Keratinocyte (primary cell): Measurements from ENCODE around the gene OR2B3. TPM values are rescaled to one million over a fixed set of nuclear protein-coding genes. Genes with fewer than 3 reads are reported as not detected.

ENCODE experiments used
- DNase-seq: peaks from one replicate; pipeline ENCODE4 v3.0.0-alpha.2; 2011; ENCODE audit warnings: low read depth, missing footprints, low spot score
- FAIRE-seq: peaks from 2 replicates; lab custom pipeline; 2011; peaks lifted over from hg19 to GRCh38; lab: Jason Lieb, UNC
- H2AFZ ChIP-seq: 2 replicates; pipeline ENCODE4 v1.6.0; 2012; ENCODE audit warnings: low read length, control low read depth, inconsistent platforms; ENCODE audit not compliant: control insufficient read depth
- H3K27ac ChIP-seq: 2 replicates; pipeline ENCODE4 v1.5.1; 2011; ENCODE audit warnings: low read length; ENCODE audit not compliant: control insufficient read depth, insufficient read depth
- H3K27me3 ChIP-seq: 3 replicates; pipeline ENCODE4 v1.6.0; 2011; ENCODE audit warnings: low read length; ENCODE audit not compliant: control insufficient read depth, insufficient read depth; ENCODE audit errors: extremely low read depth
- H3K36me3 ChIP-seq, 2 experiments: 2 replicates in 1 of 2; 3 replicates in 1 of 2; pipeline ENCODE4 v1.5.1; 2011; ENCODE audit warnings: low read length in 2 of 2, mild to moderate bottlenecking in 1 of 2; ENCODE audit not compliant: control insufficient read depth in 2 of 2, insufficient read depth in 2 of 2; ENCODE audit errors: extremely low read depth in 1 of 2
- H3K4me1 ChIP-seq: 3 replicates; pipeline ENCODE4 v1.5.1; 2011; ENCODE audit warnings: low read length; ENCODE audit not compliant: control insufficient read depth, insufficient read depth; ENCODE audit errors: extremely low read depth
- H3K4me2 ChIP-seq: 3 replicates; pipeline ENCODE4 v1.6.0; 2011; ENCODE audit warnings: low read depth, low read length; ENCODE audit not compliant: control insufficient read depth, insufficient read depth; ENCODE audit errors: extremely low read depth
- H3K4me3 ChIP-seq, 3 experiments: fragments of 200-600 bp in 1 of 3; sonication (generic) in 1 of 3; 2 replicates in 2 of 3; 3 replicates in 1 of 3; pipeline ENCODE4 v1.5.1; 2011 to 2016; ENCODE audit warnings: low read length in 3 of 3, mild to moderate bottlenecking in 3 of 3, control low read depth in 2 of 3, inconsistent platforms in 1 of 3, low read depth in 1 of 3, mixed read lengths in 1 of 3, mixed run types in 1 of 3, moderate library complexity in 1 of 3; ENCODE audit not compliant: control insufficient read depth in 2 of 3, insufficient read depth in 2 of 3; ENCODE audit errors: extremely low read depth in 1 of 3
- H3K79me2 ChIP-seq: 2 replicates; pipeline ENCODE4 v1.6.0; 2012; ENCODE audit warnings: low read length; ENCODE audit not compliant: control insufficient read depth, insufficient read depth
- H3K9ac ChIP-seq: 3 replicates; pipeline ENCODE4 v1.6.0; 2011; ENCODE audit warnings: low read length; ENCODE audit not compliant: control insufficient read depth, insufficient read depth; ENCODE audit errors: extremely low read depth
- H3K9me1 ChIP-seq: 3 replicates; pipeline ENCODE4 v1.6.0; 2011; ENCODE audit warnings: low read length; ENCODE audit not compliant: control insufficient read depth, insufficient read depth; ENCODE audit errors: extremely low read depth
- H3K9me3 ChIP-seq: 2 replicates; pipeline ENCODE4 v1.5.1; 2012; ENCODE audit warnings: low read depth, low read length; ENCODE audit not compliant: control insufficient read depth
- H4K20me1 ChIP-seq: 3 replicates; pipeline ENCODE4 v1.6.0; 2011; ENCODE audit warnings: low read length; ENCODE audit not compliant: control insufficient read depth, insufficient read depth; ENCODE audit errors: extremely low read depth
- CTCF ChIP-seq, 3 experiments: IDR thresholded peaks in 1 of 3; conservative IDR thresholded peaks in 1 of 3; optimal IDR thresholded peaks in 1 of 3; 2 replicates in 2 of 3; 3 replicates in 1 of 3; pipeline versions ENCODE3 to v1.5.1; 2011; ENCODE audit warnings: low read length in 3 of 3, mild to moderate bottlenecking in 3 of 3, moderate library complexity in 2 of 3, control low read depth in 1 of 3, inconsistent platforms in 1 of 3; ENCODE audit not compliant: insufficient read depth in 2 of 3; ENCODE audit errors: extremely low read depth in 1 of 3
- EZH2 ChIP-seq: IDR thresholded peaks from one replicate; pipeline ENCODE4 v1.6.1; 2012; ENCODE audit warnings: inconsistent platforms, mild to moderate bottlenecking, low read length, moderate library complexity
- dilution Hi-C: fragments of 300-500 bp; cut with MboI; formaldehyde crosslinking; loops from one replicate; pipeline ENCODE4 v1.7.0; 2020; ENCODE audit warnings: low sequenced_read_pairs; ENCODE audit not compliant: extremely low pct_ligation_motif_present
- polyA plus RNA-seq, 5 experiments: library from polyadenylated mRNA; depleted of rRNA in 3 of 5; stranded (reverse) in 3 of 5; stranded (forward) in 1 of 5; unstranded in 1 of 5; fragments of >200 nt; gene quantifications; 1 replicate in 1 of 5; 2 replicates in 3 of 5; 3 replicates in 1 of 5; pipeline versions ENCODE4 v1.2.1 to v1.2.3, GENCODE V29; 2011 to 2012; ENCODE audit warnings: missing spikeins in 2 of 5, low read depth in 1 of 5, low replicate concordance in 1 of 5

The OR2B3 gene
- polyA plus RNA-seq, 1 donor (not counting 4 experiments of a cell fraction or from before 2014, with no cell fraction given): not detected

GRCh38 chr6:29112135-29112534, 25.0 kb upstream of the OR2B3 start:
- Histone ChIP-seq H3K27ac (no peak overlapping the region), H3K4me3 (no peak overlapping the region), H2AFZ (no peak overlapping the region), H3K27me3 (no peaks in the 10 kb centered on the region), H3K4me1 (no peaks in the 10 kb centered on the region), H3K79me2 (no peaks in the 10 kb centered on the region), H3K9me1 (no peaks in the 10 kb centered on the region), H3K9me3 (no peaks in the 10 kb centered on the region), H3K36me3 (no peaks in the 10 kb centered on the region), H4K20me1 (no peaks in the 10 kb centered on the region), H3K9ac (no peak overlapping the region), H3K4me2 (no peak overlapping the region)
- dilution Hi-C loops: no loop called here
- TF ChIP-seq CTCF (optimal IDR thresholded peaks at IDR 0.05 in 1 of 3, IDR thresholded peaks at IDR 0.05 in 1 of 3, conservative IDR thresholded peaks at IDR 0.05 in 1 of 3; ENCODE audit: extremely low read depth in 1 of 3, insufficient read depth in 2 of 3, low read length in 3 of 3) (peak in 1 of 3 experiments; percentile 8), EZH2 (no peak)
- DNase-seq (no peak), FAIRE-seq (no peak)

- no peaks in the 10 kb centered on the region for H3K9me3 ChIP-seq
- DNase-seq (no peak), FAIRE-seq (no peak)
- no peak within 1 kb of the TSS for H3K4me2 ChIP-seq
- no peak within 1 kb of the TSS for H3K27ac ChIP-seq
- no peak within 1 kb of the TSS for H3K9ac ChIP-seq
- no peaks in the 10 kb centered on the region for H3K27me3 ChIP-seq
- H3K4me1 ChIP-seq: no peaks in the 10 kb centered on the region
- no peaks in the 10 kb centered on the region for H3K79me2 ChIP-seq
- TF ChIP-seq CTCF (optimal IDR thresholded peaks at IDR 0.05 in 1 of 3, IDR thresholded peaks at IDR 0.05 in 1 of 3, conservative IDR thresholded peaks at IDR 0.05 in 1 of 3; ENCODE audit: extremely low read depth in 1 of 3, insufficient read depth in 2 of 3, low read length in 3 of 3) (no peak), EZH2 (no peak)
- no peaks in the 10 kb centered on the region for H3K36me3 ChIP-seq
- H2AFZ ChIP-seq: no peak within 1 kb of the TSS
- H3K4me3 ChIP-seq: no peak within 1 kb of the TSS
- H3K9me1 ChIP-seq: no peaks in the 10 kb centered on the region
- no peaks in the 10 kb centered on the region for H4K20me1 ChIP-seq
- dilution Hi-C loops: no loop called here
Observed at GRCh38 chr6:29107758-29108157, 20.6 kb upstream of the OR2B3 start, which contains the start of gene OR2J3. Gene OR2J3 (plus strand): TSS chr6:29108058. CDS start chr6:29111891, 3,833 bp downstream.
